T-helper 2 cell (primary cell): ENCODE data around the gene SENP8.
"Not testable (repeated sequence)": the region's sequence is repeated elsewhere in the genome, so short reads cannot be mapped to it uniquely, and the experiment has no call there.

Experiments used
- DNase-seq, 5 experiments: peaks; one replicate each; pipeline versions ENCODE4 v3.0.0 to v3.0.0-alpha.2; 2012 to 2022

SENP8 gene

GRCh38 chr15:72155635-72156616, 37.7 kb downstream of the SENP8 start:
- DNase-seq = peak; percentile 42 to 79 (median 63)

DNA sequence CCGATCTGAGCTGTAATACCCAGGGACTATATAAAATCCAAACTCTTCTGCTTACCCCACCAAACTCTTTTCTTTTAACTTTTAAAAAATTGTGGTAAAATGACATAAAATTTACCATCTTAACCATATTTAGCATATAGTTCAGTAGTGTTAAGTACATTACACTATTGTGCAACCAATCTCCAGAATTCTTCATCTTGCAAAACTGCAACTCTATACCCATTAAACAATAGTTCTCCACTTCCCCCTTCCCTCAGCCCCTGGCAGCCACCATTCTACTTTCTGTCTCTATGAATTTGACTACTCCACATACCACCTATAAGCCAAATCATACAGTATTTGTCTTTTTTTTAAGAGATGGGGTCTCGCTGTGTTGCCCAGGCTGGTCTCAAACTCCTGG, 38.7 kb downstream of the SENP8 start:
- DNase-seq = no peak

DNA sequence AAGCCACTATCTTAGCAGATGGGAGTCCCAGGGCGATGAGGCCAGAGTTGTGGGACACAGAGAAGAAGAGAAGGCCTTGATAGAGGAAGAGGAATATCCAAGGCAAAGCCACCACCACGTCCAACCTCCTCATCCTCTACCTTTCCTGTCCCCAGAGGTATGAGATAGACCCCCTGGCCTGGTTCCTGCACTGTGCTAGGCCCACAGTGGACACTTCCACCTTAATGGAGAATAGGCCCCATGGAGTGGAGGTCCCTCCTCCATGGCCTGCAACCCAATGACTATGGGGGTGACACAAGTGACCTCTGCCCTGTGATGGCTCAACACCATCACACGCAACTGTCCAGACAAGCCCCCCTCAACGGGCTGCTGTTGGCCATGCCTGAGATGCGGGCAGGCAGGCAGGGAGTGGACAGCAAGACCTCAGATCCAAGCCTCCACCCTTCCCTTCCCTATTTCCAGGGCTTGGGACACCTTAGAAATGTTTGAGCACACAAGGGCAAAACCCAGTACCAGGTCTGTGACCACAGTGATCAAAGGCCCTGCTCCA, 42.6 kb downstream of the SENP8 start:
- no peak for DNase-seq

- no peak for DNase-seq
Measured at GRCh38 chr15:72161361-72162132, 43.3 kb downstream of the SENP8 start.

DNA sequence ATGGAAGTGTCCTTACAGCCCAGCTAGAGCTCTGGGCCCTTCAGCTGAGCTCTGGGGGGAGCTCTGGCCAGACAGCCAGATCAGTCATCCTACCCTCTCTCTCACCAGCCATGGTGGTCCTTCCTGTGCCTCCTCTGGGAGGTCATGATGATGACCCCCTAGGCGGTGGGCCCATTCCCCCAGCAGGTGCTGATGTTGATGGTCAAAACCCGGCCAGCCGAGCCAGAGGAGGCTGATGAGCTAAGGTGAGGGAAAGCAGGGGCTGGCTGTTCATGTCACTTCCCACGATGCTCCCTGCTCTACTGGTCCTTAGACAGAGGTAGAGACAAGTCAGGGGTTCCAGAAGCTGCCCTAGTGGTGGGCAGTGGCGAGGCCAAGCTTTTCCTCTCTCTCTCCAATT, 44.4 kb downstream of the SENP8 start:
- DNase-seq = no peak

GRCh38 chr15:72163719-72164118, 45.5 kb downstream of the SENP8 start:
- no peak for DNase-seq

GRCh38 chr15:72166716-72167417, 48.7 kb downstream of the SENP8 start:
- DNase-seq = no peak

- DNase-seq = no peak
Measured at GRCh38 chr15:72167445-72167844, 49.2 kb downstream of the SENP8 start.

DNA sequence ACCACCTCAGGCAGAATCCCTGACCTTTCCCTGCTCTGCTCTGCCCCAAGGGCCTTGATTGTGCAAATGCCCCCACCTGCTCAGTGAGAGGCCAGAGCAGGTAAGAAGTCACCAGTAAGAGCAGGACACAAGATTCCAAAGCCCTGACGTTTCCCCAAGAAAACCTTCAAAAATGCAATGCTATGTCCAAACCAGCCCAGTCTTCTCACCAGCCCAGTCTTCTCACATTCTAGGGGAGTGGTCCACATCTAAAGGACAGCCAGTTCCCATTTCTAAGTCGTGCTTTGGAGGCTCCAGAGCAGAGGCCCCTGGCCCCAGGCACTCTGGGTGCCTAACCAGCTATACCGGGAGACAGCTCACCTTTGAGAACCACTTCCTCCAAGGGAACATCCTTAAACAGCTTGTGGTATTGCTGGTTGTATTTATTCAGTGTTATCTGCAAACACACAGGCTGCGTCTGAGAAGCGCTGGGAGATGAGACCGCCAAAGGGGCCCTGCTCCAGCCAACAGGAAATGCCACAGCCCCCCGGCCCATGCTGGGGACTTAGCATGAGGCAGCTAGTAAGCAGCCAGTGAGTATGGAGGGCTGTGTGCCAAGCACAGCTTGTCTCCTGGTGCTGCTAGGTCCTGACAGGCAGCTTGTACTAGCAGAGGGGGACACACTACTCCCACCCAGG, 50.1 kb downstream of the SENP8 start:
- DNase-seq = peak in 1 of 5 experiments; percentile 77

DNA sequence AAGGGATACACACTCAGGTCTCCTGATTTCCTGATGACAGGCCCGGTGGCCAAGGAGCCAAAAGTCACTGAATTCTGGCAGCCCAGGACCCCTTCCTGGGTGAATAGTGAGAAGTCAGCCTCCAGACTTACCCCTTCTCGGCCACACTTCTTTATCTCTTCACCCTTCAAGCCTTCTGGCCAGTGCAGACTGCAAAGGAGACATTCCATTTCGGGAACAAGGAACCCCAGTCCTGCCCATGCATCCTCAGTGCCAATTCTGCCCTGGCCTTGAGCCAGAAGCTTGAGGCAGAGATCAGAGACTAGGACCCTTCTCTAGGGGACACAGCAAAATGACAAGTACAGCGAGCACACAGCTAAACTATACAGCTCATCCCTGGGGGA, 50.6 kb downstream of the SENP8 start:
- no peak for DNase-seq

- DNase-seq = no peak
Measured at GRCh38 chr15:72169236-72169920, 51.2 kb downstream of the SENP8 start.

DNA sequence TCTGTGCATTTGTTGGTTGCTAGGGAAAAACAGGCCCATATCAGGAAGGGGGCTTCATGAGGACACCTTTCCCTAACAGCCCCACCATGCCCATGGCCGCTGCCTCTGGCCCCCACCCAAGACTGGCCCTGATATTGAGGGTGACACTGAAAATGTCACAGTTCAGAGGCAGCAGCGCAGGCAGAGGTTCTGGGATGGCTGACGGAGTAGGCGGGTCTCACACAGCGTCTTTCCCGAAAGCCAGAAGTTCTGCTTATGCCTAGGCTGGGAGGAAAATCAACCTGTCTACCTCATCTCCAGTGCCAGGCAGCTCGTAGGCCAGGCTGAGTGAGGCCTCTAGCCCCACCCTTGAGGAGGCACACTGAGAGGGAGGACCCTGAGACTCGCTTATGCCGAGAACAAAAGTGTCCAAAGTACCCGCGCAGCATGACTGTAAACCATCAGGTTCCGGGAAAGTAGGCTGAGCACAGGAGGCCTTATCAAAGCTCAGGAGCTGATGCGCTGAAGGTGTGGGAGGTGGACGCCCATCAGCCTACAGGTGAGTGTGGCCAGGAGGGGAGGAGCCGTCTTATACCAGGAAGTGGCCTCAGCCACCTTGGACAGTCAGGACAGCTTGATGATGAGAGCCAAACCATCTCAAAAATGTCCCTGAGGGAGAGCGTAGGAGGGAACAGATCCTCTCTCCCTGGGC, 51.9 kb downstream of the SENP8 start:
- DNase-seq = no peak

GRCh38 chr15:72170691-72171090, 52.5 kb downstream of the SENP8 start:
- DNase-seq = no peak

GRCh38 chr15:72171978-72172377, 53.8 kb downstream of the SENP8 start:
- not testable (repeated sequence) for DNase-seq

- DNase-seq = no peak
Measured at GRCh38 chr15:72172796-72173195, 54.6 kb downstream of the SENP8 start.

DNA sequence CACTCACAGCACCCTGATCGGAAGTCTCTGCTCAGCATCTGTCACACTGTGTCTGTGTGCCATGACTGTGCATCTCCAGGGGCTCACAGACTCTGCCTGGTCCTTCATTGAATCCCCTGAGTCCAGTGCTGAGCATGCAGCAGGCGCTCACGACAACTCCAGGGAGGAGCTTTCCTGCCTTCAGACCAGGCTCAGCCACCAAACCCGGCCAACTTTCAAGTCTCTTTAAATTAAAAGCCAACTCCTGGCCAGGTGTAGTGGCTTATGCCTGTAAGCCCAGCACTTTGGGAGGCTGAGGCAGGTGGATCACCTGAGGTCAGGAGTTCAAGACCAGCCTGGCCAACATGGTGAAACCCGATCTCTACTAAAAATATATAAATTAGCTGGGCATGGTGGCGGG, 55.2 kb downstream of the SENP8 start:
- DNase-seq = no peak

DNA sequence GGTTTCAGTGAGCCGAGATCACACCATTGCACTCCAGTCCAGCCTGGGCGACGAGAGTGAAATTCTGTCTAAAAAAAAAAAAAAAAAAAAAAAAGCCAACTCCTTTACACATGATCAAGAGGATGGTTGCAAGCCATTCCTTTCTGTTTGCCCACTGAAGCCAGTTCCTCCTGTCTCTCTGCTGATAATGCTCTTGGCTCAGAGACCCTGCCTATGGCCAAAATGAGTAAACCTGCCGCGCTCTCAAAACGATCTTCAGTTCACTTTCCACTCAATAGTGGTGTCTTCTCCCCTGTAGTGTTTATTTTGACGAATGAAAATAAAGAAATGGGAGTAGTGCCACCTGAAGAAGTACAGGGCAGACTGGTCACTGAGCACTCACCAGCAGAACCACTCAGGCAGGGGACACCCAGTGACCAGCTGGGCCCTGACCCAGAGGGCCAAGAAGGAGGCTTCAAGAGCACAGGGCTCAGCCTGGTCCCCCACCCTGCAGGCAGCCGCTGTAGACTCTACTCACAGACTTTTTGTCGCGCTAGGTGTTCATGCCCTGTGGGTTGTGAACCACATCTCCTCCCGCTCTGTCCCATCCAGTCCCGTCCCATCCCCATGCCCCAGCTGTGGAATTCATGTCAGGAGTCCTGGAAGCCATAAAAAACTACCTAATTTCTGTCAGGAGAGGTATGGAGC, 55.8 kb downstream of the SENP8 start:
- no peak for DNase-seq

DNA sequence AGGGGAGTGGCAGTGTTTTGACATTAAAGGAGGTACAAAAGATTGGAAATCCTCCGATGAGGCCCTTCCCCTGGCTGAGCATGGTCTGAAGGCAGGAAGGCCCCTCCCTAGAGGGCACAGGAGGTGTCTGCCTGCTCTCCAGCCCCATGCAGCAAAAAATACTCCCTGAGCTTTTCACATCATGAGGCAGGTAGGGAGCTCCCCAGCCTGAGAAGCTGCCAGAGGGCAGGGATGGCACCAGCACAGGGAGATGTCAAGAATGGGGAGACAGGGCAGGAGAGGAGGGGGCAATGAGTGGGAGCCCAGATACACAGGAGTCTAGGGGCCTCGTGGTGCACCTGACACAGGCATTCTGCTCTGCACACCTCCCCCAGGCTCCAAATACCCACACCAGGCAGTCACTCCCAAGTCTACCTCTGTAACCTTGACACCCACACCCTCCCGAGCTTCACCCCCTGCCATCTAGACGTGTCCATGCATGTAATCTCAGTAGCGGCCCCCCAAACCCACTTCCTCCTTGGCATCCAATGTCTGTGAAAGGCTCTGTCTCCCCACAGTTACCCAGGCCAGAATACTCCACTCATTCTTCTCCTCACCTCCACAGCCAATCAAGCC, 56.5 kb downstream of the SENP8 start:
- no peak for DNase-seq

DNA sequence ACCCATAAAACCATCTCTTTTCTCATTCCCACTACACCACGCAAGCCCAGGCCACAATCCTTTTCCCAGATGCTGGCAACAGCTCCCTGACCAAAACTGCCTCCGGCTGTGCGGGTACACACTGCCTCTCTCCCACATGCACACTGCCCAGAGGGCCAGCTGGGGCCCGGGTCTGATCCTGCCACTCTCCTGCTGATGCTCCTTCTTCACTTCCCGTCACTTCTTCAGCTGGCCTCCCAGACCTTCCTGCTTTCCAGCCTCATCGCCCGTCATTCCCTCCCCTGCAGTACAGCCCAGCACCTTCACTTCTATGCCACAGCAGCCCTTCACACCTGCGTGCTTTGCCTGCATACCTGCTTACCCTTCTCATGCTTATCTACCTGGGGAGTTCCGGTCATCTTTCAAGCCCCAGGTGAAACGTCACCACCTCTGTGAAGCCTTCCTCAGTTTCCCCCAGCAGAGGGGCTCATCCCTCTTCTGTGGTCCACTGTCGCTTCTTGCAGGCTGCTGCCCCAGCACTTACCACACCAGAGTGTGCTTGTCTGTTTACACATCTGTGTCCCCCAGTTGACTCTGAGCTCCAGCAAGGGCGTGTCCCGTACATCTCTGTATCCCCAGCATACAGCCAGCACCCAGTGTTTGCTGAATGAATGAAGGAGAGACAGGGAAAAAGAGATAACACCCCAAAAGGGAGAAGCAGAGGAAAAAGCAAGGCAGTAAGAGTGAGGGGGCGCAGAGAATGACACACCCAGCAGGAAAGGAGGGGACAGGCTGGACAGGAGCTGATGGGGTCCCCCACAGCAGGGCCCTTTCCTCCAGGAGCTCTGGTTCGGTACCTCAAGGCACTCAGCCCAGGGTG, 57.2 kb downstream of the SENP8 start:
- DNase-seq = no peak
